CD14-positive monocyte (primary cell): Measurements from ENCODE around the gene ZNF91. TPM values are rescaled to one million over a fixed set of nuclear protein-coding genes. Genes with fewer than 3 reads are reported as not detected.

ENCODE experiments used
- DNase-seq, 3 donors: peaks; one replicate each; pipeline ENCODE4 v3.0.0-alpha.2; 2011 to 2022
- H2AFZ ChIP-seq: 2 replicates; pipeline ENCODE4 v1.6.0; 2012; ENCODE audit warnings: mild to moderate bottlenecking, low read depth, low read length, inconsistent platforms; ENCODE audit not compliant: insufficient read depth, poor library complexity, severe bottlenecking
- H3K27ac ChIP-seq, 2 donors: 1 replicate in 1 of 2; 2 replicates in 1 of 2; pipeline ENCODE4 v1.5.1; 2012 to 2013; ENCODE audit warnings: low read length in 2 of 2, control low read depth in 1 of 2, inconsistent platforms in 1 of 2, low read depth in 1 of 2, mild to moderate bottlenecking in 1 of 2
- H3K27me3 ChIP-seq, 2 donors: one replicate each; pipeline versions ENCODE4 v1.6.0 to v1.6.1; 2011 to 2013; ENCODE audit warnings: low read length in 2 of 2; ENCODE audit not compliant: control insufficient read depth in 2 of 2, insufficient read depth in 2 of 2
- H3K36me3 ChIP-seq, 2 donors: replicated peaks in 1 of 2; 1 replicate in 1 of 2; 2 replicates in 1 of 2; pipeline versions ENCODE4 v1.5.1 to v1.6.1; 2012 to 2013; ENCODE audit warnings: low read length in 2 of 2, control low read depth in 1 of 2, inconsistent platforms in 1 of 2, mild to moderate bottlenecking in 1 of 2; ENCODE audit not compliant: insufficient read depth in 2 of 2, control insufficient read depth in 1 of 2
- H3K4me1 ChIP-seq, 2 donors: 1 replicate in 1 of 2; 2 replicates in 1 of 2; pipeline versions ENCODE4 v1.5.1 to v1.6.1; 2012 to 2013; ENCODE audit warnings: low read length in 2 of 2, control low read depth in 1 of 2, inconsistent platforms in 1 of 2, mild to moderate bottlenecking in 1 of 2, moderate library complexity in 1 of 2; ENCODE audit not compliant: insufficient read depth in 2 of 2, control insufficient read depth in 1 of 2
- H3K4me2 ChIP-seq: replicated peaks from 2 replicates; pipeline ENCODE3; 2012; ENCODE audit warnings: low read length, moderate library complexity, mild to moderate bottlenecking; ENCODE audit not compliant: poor library complexity, severe bottlenecking; ENCODE audit errors: extremely low read depth
- H3K4me3 ChIP-seq, 3 experiments: fragments of 200-600 bp in 1 of 3; sonication (generic) in 1 of 3; replicated peaks in 1 of 3; 1 replicate in 2 of 3; 2 replicates in 1 of 3; pipeline ENCODE4 v1.5.1; 2011 to 2013; ENCODE audit warnings: low read length in 3 of 3, mild to moderate bottlenecking in 3 of 3, control low read depth in 2 of 3, low read depth in 2 of 3, inconsistent platforms in 1 of 3, moderate library complexity in 1 of 3
- H3K79me2 ChIP-seq: 2 replicates; pipeline ENCODE4 v1.6.0; 2012; ENCODE audit warnings: mild to moderate bottlenecking, control low read depth, inconsistent platforms, low read length, moderate library complexity; ENCODE audit not compliant: insufficient read depth
- H3K9ac ChIP-seq: 2 replicates; pipeline ENCODE4 v1.6.0; 2017; ENCODE audit warnings: low read length, mild to moderate bottlenecking; ENCODE audit not compliant: insufficient read depth, poor library complexity, severe bottlenecking
- H3K9me3 ChIP-seq, 2 donors: replicated peaks in 1 of 2; 1 replicate in 1 of 2; 2 replicates in 1 of 2; pipeline versions ENCODE4 v1.5.1 to v1.6.1; 2012 to 2013; ENCODE audit warnings: low read length in 2 of 2, control low read depth in 1 of 2; ENCODE audit not compliant: control insufficient read depth in 1 of 2, insufficient read depth in 1 of 2
- H4K20me1 ChIP-seq: 2 replicates; pipeline ENCODE4 v1.6.0; 2012; ENCODE audit warnings: mild to moderate bottlenecking, low read length, control low read depth, moderate library complexity; ENCODE audit not compliant: insufficient read depth
- H3K27ac Mint-ChIP-seq, 7 donors: one replicate each; pipeline ENCODE4 v1.8.0; 2020; ENCODE audit warnings: mild to moderate bottlenecking in 7 of 7, mixed read lengths in 7 of 7, moderate library complexity in 6 of 7, inconsistent platforms in 2 of 7
- H3K27me3 Mint-ChIP-seq, 3 donors: one replicate each; pipeline ENCODE4 v1.8.0; 2021 to 2022; ENCODE audit warnings: low read depth in 3 of 3, mild to moderate bottlenecking in 3 of 3, mixed read lengths in 3 of 3, moderate library complexity in 3 of 3, inconsistent platforms in 1 of 3
- H3K36me3 Mint-ChIP-seq, 2 donors: one replicate each; pipeline ENCODE4 v1.8.0; 2020; ENCODE audit warnings: mixed read lengths in 2 of 2, inconsistent platforms in 1 of 2, mild to moderate bottlenecking in 1 of 2
- H3K4me1 Mint-ChIP-seq: one replicate; pipeline ENCODE4 v1.8.0; 2020; ENCODE audit warnings: mild to moderate bottlenecking, mixed read lengths
- H3K4me3 Mint-ChIP-seq, 2 donors: one replicate each; pipeline ENCODE4 v1.8.0; 2020; ENCODE audit warnings: mild to moderate bottlenecking in 2 of 2, mixed read lengths in 2 of 2, moderate library complexity in 1 of 2
- H3K9me3 Mint-ChIP-seq, 7 donors: one replicate each; pipeline ENCODE4 v1.8.0; 2020 to 2022; ENCODE audit warnings: mixed read lengths in 7 of 7, mild to moderate bottlenecking in 6 of 7, moderate library complexity in 6 of 7, inconsistent platforms in 2 of 7
- WGBS: methylation state at CpG from one replicate; pipeline ENCODE4 v1.1.5; 2013; ENCODE audit warnings: missing lambda C conversion rate; ENCODE audit not compliant: insufficient coverage; 5-methylcytosine and 5-hydroxymethylcytosine counted together
- intact Hi-C, 2 donors: fragments of 100-400 bp; cut with micrococcal nuclease; formaldehyde crosslinking; loops; one replicate each; pipeline versions ENCODE4 v1.15.0 to v1.15.1; 2023
- polyA plus RNA-seq, 3 donors: library from polyadenylated mRNA; depleted of rRNA in 1 of 3; unstranded in 2 of 3; stranded (reverse) in 1 of 3; fragments of 300-500 nt in 2 of 3; fragments of >200 nt in 1 of 3; fragmentation: Illumina TruSeq in 2 of 3; gene quantifications; 1 replicate in 2 of 3; 2 replicates in 1 of 3; pipeline ENCODE4 v1.2.3, GENCODE V29; 2012 to 2021
- TF ChIP-seq, protein P1 (sequence below): fragments of 200-600 bp; IDR thresholded peaks from one replicate; pipeline ENCODE4 v1.8.0; 2022; ENCODE audit warnings: antibody characterized with exemption, mild to moderate bottlenecking

ZNF91 gene
- polyA plus RNA-seq, 3 donors: 3.5 to 5.5 (median 4.9) TPM

DNA sequence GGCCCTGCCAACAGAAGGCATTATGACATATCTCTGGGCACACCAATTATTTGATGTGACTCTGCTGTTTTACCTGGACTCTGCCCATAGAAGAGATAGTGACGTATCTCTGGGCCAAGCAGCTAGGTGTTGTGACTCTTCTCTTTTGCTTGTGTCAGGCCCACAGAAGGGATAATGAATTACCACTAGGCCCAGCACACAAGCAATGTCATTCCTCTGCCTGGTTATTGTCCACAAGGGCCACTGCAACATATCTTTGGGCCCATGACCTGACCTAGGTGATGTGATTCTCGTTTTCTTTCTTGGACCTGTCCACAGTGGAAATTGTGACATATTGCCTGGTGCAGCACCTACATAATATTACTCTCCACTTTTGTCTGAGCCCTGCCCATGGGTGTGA lies 80.0 kb downstream of the ZNF91 start:
- no peak overlapping the region for H3K27ac ChIP-seq
- H3K4me3 ChIP-seq: no peak overlapping the region
- H3K4me2 ChIP-seq: no peak overlapping the region
- H3K4me3 Mint-ChIP-seq: no peak overlapping the region
- TF ChIP-seq, protein P1, sequence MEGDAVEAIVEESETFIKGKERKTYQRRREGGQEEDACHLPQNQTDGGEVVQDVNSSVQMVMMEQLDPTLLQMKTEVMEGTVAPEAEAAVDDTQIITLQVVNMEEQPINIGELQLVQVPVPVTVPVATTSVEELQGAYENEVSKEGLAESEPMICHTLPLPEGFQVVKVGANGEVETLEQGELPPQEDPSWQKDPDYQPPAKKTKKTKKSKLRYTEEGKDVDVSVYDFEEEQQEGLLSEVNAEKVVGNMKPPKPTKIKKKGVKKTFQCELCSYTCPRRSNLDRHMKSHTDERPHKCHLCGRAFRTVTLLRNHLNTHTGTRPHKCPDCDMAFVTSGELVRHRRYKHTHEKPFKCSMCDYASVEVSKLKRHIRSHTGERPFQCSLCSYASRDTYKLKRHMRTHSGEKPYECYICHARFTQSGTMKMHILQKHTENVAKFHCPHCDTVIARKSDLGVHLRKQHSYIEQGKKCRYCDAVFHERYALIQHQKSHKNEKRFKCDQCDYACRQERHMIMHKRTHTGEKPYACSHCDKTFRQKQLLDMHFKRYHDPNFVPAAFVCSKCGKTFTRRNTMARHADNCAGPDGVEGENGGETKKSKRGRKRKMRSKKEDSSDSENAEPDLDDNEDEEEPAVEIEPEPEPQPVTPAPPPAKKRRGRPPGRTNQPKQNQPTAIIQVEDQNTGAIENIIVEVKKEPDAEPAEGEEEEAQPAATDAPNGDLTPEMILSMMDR: no peak
- no peaks in the 10 kb centered on the region for H3K27me3 ChIP-seq
- H3K36me3 Mint-ChIP-seq: no peaks in the 10 kb centered on the region
- H4K20me1 ChIP-seq: no peaks in the 10 kb centered on the region
- WGBS: 67% methylated on average over 1 of the region's 2 CpGs
- no peak for DNase-seq
- H3K4me1 ChIP-seq: no peaks in the 10 kb centered on the region
- H3K9ac ChIP-seq: no peak overlapping the region
- intact Hi-C loops: no loop called here
- H3K9me3 Mint-ChIP-seq: peaks cover 31 to 65% (median 49%) of the 10 kb centered on the region in 7 donors
- H3K79me2 ChIP-seq: no peaks in the 10 kb centered on the region
- peaks cover 60 to 89% of the 10 kb centered on the region in 2 donors for H3K9me3 ChIP-seq
- H3K36me3 ChIP-seq: no peaks in the 10 kb centered on the region
- H3K4me1 Mint-ChIP-seq: no peaks in the 10 kb centered on the region
- H3K27me3 Mint-ChIP-seq: no peaks in the 10 kb centered on the region
- no peak overlapping the region for H2AFZ ChIP-seq
- no peak overlapping the region for H3K27ac Mint-ChIP-seq

GRCh38 chr19:23314505-23315251 lies 80.6 kb downstream of the ZNF91 start:
- TF ChIP-seq, protein P1: no peak

More at GRCh38 chr19:23314505-23315251, 80.6 kb downstream of the ZNF91 start:
- Histone ChIP-seq H3K27me3 (no peaks in the 10 kb centered on the region), H3K36me3 (no peaks in the 10 kb centered on the region), H3K9ac (no peak overlapping the region), H3K4me2 (no peak overlapping the region), H3K4me3 (no peak overlapping the region), H2AFZ (no peak overlapping the region), H3K27ac (no peak overlapping the region), H4K20me1 (no peaks in the 10 kb centered on the region), H3K9me3 (peaks cover 63 to 89% of the 10 kb centered on the region in 2 donors), H3K4me1 (no peaks in the 10 kb centered on the region), H3K79me2 (no peaks in the 10 kb centered on the region)
- H3K36me3 Mint-ChIP-seq: no peaks in the 10 kb centered on the region
- peaks cover 31 to 70% (median 51%) of the 10 kb centered on the region in 7 donors for H3K9me3 Mint-ChIP-seq
- no peak for DNase-seq
- no peaks in the 10 kb centered on the region for H3K27me3 Mint-ChIP-seq
- no peak overlapping the region for H3K4me3 Mint-ChIP-seq
- H3K27ac Mint-ChIP-seq: no peak overlapping the region
- WGBS: 58% methylated on average over 2 of the region's 4 CpGs
- intact Hi-C loops: no loop called here
- H3K4me1 Mint-ChIP-seq: no peaks in the 10 kb centered on the region
